Measurements from ENCODE around the gene DGKH.
"Not testable (repeated sequence)": the region's sequence is repeated elsewhere in the genome, so short reads cannot be mapped to it uniquely, and the experiment has no call there.

DGKH gene

GRCh38 chr13:42056583-42056982 lies 8.1 kb downstream of the DGKH start:
- H3K9me3 ChIP-seq (ENCODE audit: control insufficient read depth in 1 of 2, low read length in 2 of 2) = peaks cover 0 to 4% of the 10 kb centered on the region in 2 donors
- peaks cover 0 to 4% of the 10 kb centered on the region in 2 donors for H3K4me1 ChIP-seq (ENCODE audit: control insufficient read depth in 1 of 2, insufficient read depth in 2 of 2, low read length in 2 of 2)
- peaks cover 6 to 7% of the 10 kb centered on the region in 2 donors for H3K36me3 ChIP-seq (ENCODE audit: control insufficient read depth in 1 of 2, insufficient read depth in 2 of 2, low read length in 2 of 2)
- no peak overlapping the region for H3K27ac ChIP-seq (ENCODE audit: low read length)
- H3K27me3 ChIP-seq (ENCODE audit: low read depth, low read length) = no peaks in the 10 kb centered on the region
- no peak overlapping the region for H3K4me3 ChIP-seq (ENCODE audit: low read depth in 1 of 2, low read length in 2 of 2)

DNA sequence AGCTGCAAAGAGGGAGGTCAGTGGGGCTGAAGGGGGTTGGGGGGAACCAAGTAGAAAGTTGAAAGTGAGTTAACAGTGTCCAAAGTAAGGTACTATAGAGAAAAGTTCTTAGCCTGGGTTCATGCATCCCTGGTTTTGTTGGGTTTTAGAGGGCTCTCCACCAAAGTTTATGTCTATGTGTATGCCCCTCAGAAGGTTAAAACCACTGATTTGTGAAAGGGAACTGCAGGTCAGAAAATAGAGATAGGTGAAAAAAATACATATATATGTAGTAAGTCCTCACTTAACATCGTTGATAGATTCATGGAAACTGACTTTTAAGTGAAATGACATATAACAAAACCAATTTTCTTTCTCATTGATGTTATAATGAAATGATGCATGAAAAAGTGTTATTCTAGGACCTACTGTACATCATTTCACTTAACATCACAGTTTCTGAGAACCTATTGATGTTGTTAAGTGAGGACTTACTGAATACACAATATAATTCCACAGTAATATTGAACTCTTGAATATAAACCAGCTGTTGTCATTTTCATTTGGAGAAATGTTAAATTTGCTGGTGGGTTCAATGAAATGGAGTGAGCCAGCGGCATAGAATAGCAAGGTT lies 9.6 kb downstream of the DGKH start:
- H3K9me3 ChIP-seq (ENCODE audit: control insufficient read depth in 1 of 2, low read length in 2 of 2) = peaks cover 0 to 4% of the 10 kb centered on the region in 2 donors
- H3K4me1 ChIP-seq (ENCODE audit: control insufficient read depth in 1 of 2, insufficient read depth in 2 of 2, low read length in 2 of 2) = peaks cover 0 to 4% of the 10 kb centered on the region in 2 donors
- H3K27me3 ChIP-seq (ENCODE audit: low read depth, low read length) = no peaks in the 10 kb centered on the region
- H3K36me3 ChIP-seq (ENCODE audit: control insufficient read depth in 1 of 2, insufficient read depth in 2 of 2, low read length in 2 of 2) = peaks cover 6 to 7% of the 10 kb centered on the region in 2 donors
- H3K27ac ChIP-seq (ENCODE audit: low read length) = no peak overlapping the region
- H3K4me3 ChIP-seq (ENCODE audit: low read depth in 1 of 2, low read length in 2 of 2) = no peak overlapping the region

- no peaks in the 10 kb centered on the region for H3K4me1 ChIP-seq (ENCODE audit: control insufficient read depth in 1 of 2, insufficient read depth in 2 of 2, low read length in 2 of 2)
These were observed 13.5 kb downstream of the DGKH start for GRCh38 chr13:42061943-42062342.

DNA sequence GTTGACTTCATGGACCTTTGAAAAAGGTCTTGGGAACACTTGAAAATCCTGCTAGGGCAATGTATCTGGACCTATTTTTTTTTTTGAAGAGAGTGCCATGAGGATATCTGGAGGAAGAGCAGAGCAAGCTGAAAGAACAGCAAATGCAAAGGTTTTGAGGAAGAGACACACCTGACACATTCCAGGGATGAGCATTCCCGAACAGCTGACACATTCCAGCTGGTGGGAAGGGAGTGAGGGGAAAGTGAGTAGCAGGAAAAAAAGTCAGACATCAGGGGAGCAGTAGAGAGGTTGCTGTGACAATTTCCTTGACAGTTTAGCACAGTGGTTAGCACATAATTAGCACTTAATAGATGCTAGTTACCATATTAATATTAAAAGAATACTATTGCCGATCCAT lies 14.7 kb downstream of the DGKH start:
- H3K9me3 ChIP-seq (ENCODE audit: control insufficient read depth in 1 of 2, low read length in 2 of 2) = peaks cover 0 to 4% of the 10 kb centered on the region in 2 donors
- no peak overlapping the region for H3K4me3 ChIP-seq (ENCODE audit: low read depth in 1 of 2, low read length in 2 of 2)
- H3K36me3 ChIP-seq (ENCODE audit: control insufficient read depth in 1 of 2, insufficient read depth in 2 of 2, low read length in 2 of 2) = peaks cover 6 to 7% of the 10 kb centered on the region in 2 donors
- H3K27ac ChIP-seq (ENCODE audit: low read length) = no peak overlapping the region
- no peaks in the 10 kb centered on the region for H3K4me1 ChIP-seq (ENCODE audit: control insufficient read depth in 1 of 2, insufficient read depth in 2 of 2, low read length in 2 of 2)
- no peaks in the 10 kb centered on the region for H3K27me3 ChIP-seq (ENCODE audit: low read depth, low read length)

More at GRCh38 chr13:42061943-42062342, 13.5 kb downstream of the DGKH start:
- H3K36me3 ChIP-seq (ENCODE audit: control insufficient read depth in 1 of 2, insufficient read depth in 2 of 2, low read length in 2 of 2) = peaks cover 6 to 7% of the 10 kb centered on the region in 2 donors
- H3K27me3 ChIP-seq (ENCODE audit: low read depth, low read length) = no peaks in the 10 kb centered on the region
- H3K27ac ChIP-seq (ENCODE audit: low read length) = no peak overlapping the region
- H3K9me3 ChIP-seq (ENCODE audit: control insufficient read depth in 1 of 2, low read length in 2 of 2) = peaks cover 0 to 4% of the 10 kb centered on the region in 2 donors
- no peak overlapping the region for H3K4me3 ChIP-seq (ENCODE audit: low read depth in 1 of 2, low read length in 2 of 2)

- H3K36me3 ChIP-seq (ENCODE audit: control insufficient read depth in 1 of 2, insufficient read depth in 2 of 2, low read length in 2 of 2) = peaks cover 0 to 3% of the 10 kb centered on the region in 2 donors
- no peaks in the 10 kb centered on the region for H3K4me1 ChIP-seq (ENCODE audit: control insufficient read depth in 1 of 2, insufficient read depth in 2 of 2, low read length in 2 of 2)
- no peaks in the 10 kb centered on the region for H3K9me3 ChIP-seq (ENCODE audit: control insufficient read depth in 1 of 2, low read length in 2 of 2)
- no peak overlapping the region for H3K4me3 ChIP-seq (ENCODE audit: low read depth in 1 of 2, low read length in 2 of 2)
- H3K27me3 ChIP-seq (ENCODE audit: low read depth, low read length) = no peaks in the 10 kb centered on the region
- no peak overlapping the region for H3K27ac ChIP-seq (ENCODE audit: low read length)
These were observed 15.8 kb downstream of the DGKH start for GRCh38 chr13:42064259-42064658.

- no peaks in the 10 kb centered on the region for H3K27me3 ChIP-seq (ENCODE audit: low read depth, low read length)
These were observed 16.5 kb downstream of the DGKH start for GRCh38 chr13:42064966-42065365.

GRCh38 chr13:42065414-42065813 lies 17.0 kb downstream of the DGKH start:
- Histone ChIP-seq H3K36me3 (ENCODE audit: control insufficient read depth in 1 of 2, insufficient read depth in 2 of 2, low read length in 2 of 2) (peaks cover 0 to 3% of the 10 kb centered on the region in 2 donors), H3K9me3 (ENCODE audit: control insufficient read depth in 1 of 2, low read length in 2 of 2) (no peaks in the 10 kb centered on the region), H3K27ac (ENCODE audit: low read length) (no peak overlapping the region), H3K4me1 (ENCODE audit: control insufficient read depth in 1 of 2, insufficient read depth in 2 of 2, low read length in 2 of 2) (no peaks in the 10 kb centered on the region), H3K27me3 (ENCODE audit: low read depth, low read length) (no peaks in the 10 kb centered on the region), H3K4me3 (ENCODE audit: low read depth in 1 of 2, low read length in 2 of 2) (no peak overlapping the region)

More at GRCh38 chr13:42064966-42065365, 16.5 kb downstream of the DGKH start:
- Histone ChIP-seq H3K4me3 (ENCODE audit: low read depth in 1 of 2, low read length in 2 of 2) (no peak overlapping the region), H3K9me3 (ENCODE audit: control insufficient read depth in 1 of 2, low read length in 2 of 2) (no peaks in the 10 kb centered on the region), H3K4me1 (ENCODE audit: control insufficient read depth in 1 of 2, insufficient read depth in 2 of 2, low read length in 2 of 2) (no peaks in the 10 kb centered on the region), H3K36me3 (ENCODE audit: control insufficient read depth in 1 of 2, insufficient read depth in 2 of 2, low read length in 2 of 2) (peaks cover 0 to 3% of the 10 kb centered on the region in 2 donors), H3K27ac (ENCODE audit: low read length) (no peak overlapping the region)

DNA sequence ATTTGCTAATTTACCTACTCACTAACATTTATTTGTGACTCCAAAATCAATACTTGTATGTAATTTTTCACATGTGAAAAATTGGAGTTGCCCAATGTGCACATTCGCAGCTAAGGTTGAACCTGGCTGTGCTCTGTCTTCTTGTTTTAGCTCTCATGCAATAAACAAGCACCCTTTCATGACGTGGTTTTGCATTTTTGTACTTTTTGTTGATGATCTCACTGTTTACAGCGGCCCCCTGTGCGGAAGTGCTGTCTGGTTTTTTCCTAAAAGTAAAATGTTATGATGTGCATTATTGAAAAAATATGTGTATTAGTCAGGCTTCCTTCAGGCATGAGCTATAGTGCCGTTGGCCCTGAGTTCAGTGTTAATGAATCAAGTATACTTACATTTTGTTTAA lies 18.1 kb downstream of the DGKH start:
- Histone ChIP-seq H3K4me3 (ENCODE audit: low read depth in 1 of 2, low read length in 2 of 2) (no peak overlapping the region), H3K27me3 (ENCODE audit: low read depth, low read length) (no peaks in the 10 kb centered on the region), H3K36me3 (ENCODE audit: control insufficient read depth in 1 of 2, insufficient read depth in 2 of 2, low read length in 2 of 2) (no peaks in the 10 kb centered on the region), H3K9me3 (ENCODE audit: control insufficient read depth in 1 of 2, low read length in 2 of 2) (no peaks in the 10 kb centered on the region), H3K4me1 (ENCODE audit: control insufficient read depth in 1 of 2, insufficient read depth in 2 of 2, low read length in 2 of 2) (no peaks in the 10 kb centered on the region), H3K27ac (ENCODE audit: low read length) (no peak overlapping the region)

DNA sequence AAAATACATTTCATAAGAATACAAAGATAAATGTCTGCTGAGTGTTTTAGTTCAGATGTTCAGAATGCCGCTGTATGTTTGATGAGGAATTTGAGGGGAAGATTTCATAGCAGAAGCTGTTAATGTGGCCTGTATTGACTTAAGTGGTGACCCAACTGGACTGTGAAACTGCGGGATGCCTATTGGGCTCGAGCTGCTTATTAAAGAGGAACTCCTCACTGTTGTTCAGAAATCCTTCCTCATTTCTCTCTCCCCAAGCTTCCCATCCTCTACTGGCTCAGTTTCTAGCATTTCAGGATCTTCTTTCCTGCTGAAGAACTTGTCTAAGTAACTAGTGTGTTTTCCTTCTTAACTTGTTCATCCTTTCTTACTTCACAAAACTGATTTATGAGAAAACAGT lies 20.4 kb downstream of the DGKH start:
- H3K4me1 ChIP-seq (ENCODE audit: control insufficient read depth in 1 of 2, insufficient read depth in 2 of 2, low read length in 2 of 2) = no peaks in the 10 kb centered on the region
- H3K36me3 ChIP-seq (ENCODE audit: control insufficient read depth in 1 of 2, insufficient read depth in 2 of 2, low read length in 2 of 2) = no peaks in the 10 kb centered on the region
- H3K27ac ChIP-seq (ENCODE audit: low read length) = no peak overlapping the region
- H3K27me3 ChIP-seq (ENCODE audit: low read depth, low read length) = no peaks in the 10 kb centered on the region
- H3K4me3 ChIP-seq (ENCODE audit: low read depth in 1 of 2, low read length in 2 of 2) = no peak overlapping the region
- H3K9me3 ChIP-seq (ENCODE audit: control insufficient read depth in 1 of 2, low read length in 2 of 2) = no peaks in the 10 kb centered on the region

DNA sequence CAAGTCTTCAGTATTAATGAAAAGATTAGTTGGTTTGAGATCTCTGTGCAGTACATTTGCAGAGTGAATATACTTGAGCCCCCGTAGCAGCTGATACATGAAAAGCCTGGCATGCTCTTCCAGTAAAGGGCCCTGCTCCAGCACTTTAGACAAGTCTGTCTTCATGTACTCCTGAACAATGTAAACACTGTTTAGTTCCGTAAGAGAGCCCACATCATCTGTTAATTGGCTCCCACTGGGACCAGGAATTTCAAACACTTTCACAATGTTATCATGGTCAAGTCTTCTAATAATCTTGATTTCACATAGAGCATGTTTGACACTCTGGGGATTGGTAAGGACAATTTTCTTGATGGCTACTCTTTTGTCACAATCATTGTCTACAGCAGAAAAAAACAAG lies 22.2 kb downstream of the DGKH start:
- not testable (repeated sequence) for H3K4me3 ChIP-seq (ENCODE audit: low read depth in 1 of 2, low read length in 2 of 2); H3K27me3 ChIP-seq (ENCODE audit: low read depth, low read length); H3K4me1 ChIP-seq (ENCODE audit: control insufficient read depth in 1 of 2, insufficient read depth in 2 of 2, low read length in 2 of 2); H3K9me3 ChIP-seq (ENCODE audit: control insufficient read depth in 1 of 2, low read length in 2 of 2); H3K27ac ChIP-seq (ENCODE audit: low read length); H3K36me3 ChIP-seq (ENCODE audit: control insufficient read depth in 1 of 2, insufficient read depth in 2 of 2, low read length in 2 of 2)

- not testable (repeated sequence) for H3K36me3 ChIP-seq (ENCODE audit: control insufficient read depth in 1 of 2, insufficient read depth in 2 of 2, low read length in 2 of 2); H3K4me1 ChIP-seq (ENCODE audit: control insufficient read depth in 1 of 2, insufficient read depth in 2 of 2, low read length in 2 of 2); H3K27ac ChIP-seq (ENCODE audit: low read length); H3K4me3 ChIP-seq (ENCODE audit: low read depth in 1 of 2, low read length in 2 of 2); H3K9me3 ChIP-seq (ENCODE audit: control insufficient read depth in 1 of 2, low read length in 2 of 2); H3K27me3 ChIP-seq (ENCODE audit: low read depth, low read length)
These were observed 22.7 kb downstream of the DGKH start for GRCh38 chr13:42071179-42071578.
